HepG2 (cell line): ENCODE results near the gene RGL3. TPM values are rescaled to one million over a fixed set of nuclear protein-coding genes. Genes with fewer than 3 reads are reported as not detected.

Experiments
- MYC ChIP-seq: sonication (generic); formaldehyde crosslinking; IDR thresholded peaks from 2 replicates; pipeline ENCODE4 v1.9.0; 2021; ENCODE audit warnings: missing genetic modification reagents, borderline replicate concordance
- TOPORS ChIP-seq: sonication (generic); formaldehyde crosslinking; IDR thresholded peaks from 2 replicates; pipeline ENCODE4 v1.8.0; 2023; ENCODE audit warnings: mild to moderate bottlenecking, missing genetic modification reagents
- polyA plus RNA-seq, 8 experiments: library from polyadenylated mRNA; depleted of rRNA in 3 of 8; stranded (reverse) in 7 of 8; unstranded in 1 of 8; fragments of >200 nt; fragmentation: Illumina TruSeq in 4 of 8; extraction: Trizol in 4 of 8; gene quantifications; 2 replicates each; pipeline versions ENCODE4 v1.2.1 to v1.2.3, GENCODE V29; 2011 to 2016; ENCODE audit warnings: low read depth in 4 of 8, missing spikeins in 1 of 8, mixed read lengths in 1 of 8; ENCODE audit not compliant: insufficient read depth in 1 of 8
- total RNA-seq, 5 experiments: library from RNA; depleted of rRNA; stranded (reverse); fragments of >200 nt; fragmentation: Illumina TruSeq; extraction: Trizol; gene quantifications; 2 replicates each; pipeline ENCODE4 v1.2.3, GENCODE V29; 2016; ENCODE audit warnings: low read depth in 1 of 5
- TF ChIP-seq, protein P1 (sequence below): sonication (generic); formaldehyde crosslinking; IDR thresholded peaks from 2 replicates; pipeline ENCODE4 v1.5.1; 2020; ENCODE audit warnings: mild to moderate bottlenecking, missing genetic modification reagents, moderate library complexity
- TF ChIP-seq, protein P2 (sequence below): sonication (generic); formaldehyde crosslinking; IDR thresholded peaks from 2 replicates; pipeline ENCODE4 v1.9.0; 2021; ENCODE audit warnings: mild to moderate bottlenecking, missing genetic modification reagents
- TF ChIP-seq, protein P3 (sequence below): sonication (generic); formaldehyde crosslinking; IDR thresholded peaks from 2 replicates; pipeline ENCODE4 v1.5.0; 2020; ENCODE audit warnings: mild to moderate bottlenecking, missing genetic modification reagents, borderline replicate concordance
- TF ChIP-seq, protein P4 (sequence below): sonication (generic); formaldehyde crosslinking; IDR thresholded peaks from 2 replicates; pipeline ENCODE4 v1.5.0; 2020; ENCODE audit warnings: missing genetic modification reagents
- TF ChIP-seq, protein P5 (sequence below): sonication (generic); formaldehyde crosslinking; IDR thresholded peaks from 2 replicates; pipeline ENCODE4; 2020; ENCODE audit warnings: missing genetic modification reagents, mild to moderate bottlenecking, borderline replicate concordance

Gene RGL3
- total and polyA plus RNA-seq, 2 of the 13 experiments (the other 11 are each of a cell fraction or from before 2014, with no cell fraction given) = 4.2 to 7.6 TPM

DNA sequence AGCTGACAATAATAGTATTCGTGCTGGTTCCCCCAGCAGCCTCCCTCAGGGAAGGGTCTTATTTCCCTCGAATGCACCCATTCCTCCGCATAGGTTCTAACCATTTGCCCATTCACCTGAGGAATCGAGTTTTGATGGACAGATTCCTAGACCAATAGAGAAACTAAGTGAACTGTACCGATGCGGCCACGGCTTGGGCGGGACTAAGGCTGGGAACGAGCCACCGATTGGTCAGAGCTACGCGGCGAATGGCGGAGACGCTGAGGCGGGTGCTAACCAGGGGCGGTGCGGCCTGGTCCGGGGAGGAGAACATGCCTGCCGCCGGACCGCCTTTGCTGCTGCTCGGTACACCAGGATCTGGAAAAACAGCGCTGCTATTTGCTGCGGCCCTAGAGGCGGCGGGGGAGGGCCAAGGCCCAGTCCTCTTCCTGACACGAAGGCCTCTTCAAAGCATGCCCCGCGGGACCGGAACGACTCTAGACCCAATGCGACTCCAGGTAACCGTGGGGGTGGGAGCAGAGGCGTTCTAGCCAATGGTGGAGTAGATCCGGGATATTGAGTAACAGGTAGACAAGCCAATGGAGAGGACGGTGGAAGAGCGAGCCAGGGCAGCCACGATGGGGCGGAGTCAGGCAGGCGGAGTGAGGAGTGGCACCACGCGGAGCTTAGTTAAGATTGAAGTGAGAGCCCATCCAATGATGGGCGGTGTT, 44.5 kb downstream of the RGL3 start, which contains the start of gene SWSAP1 (continued):
- TF ChIP-seq MYC (CRISPR knock-in tag) = peak; percentile 87; the same call in 1 of the 2 replicates
- TF ChIP-seq, protein P1, sequence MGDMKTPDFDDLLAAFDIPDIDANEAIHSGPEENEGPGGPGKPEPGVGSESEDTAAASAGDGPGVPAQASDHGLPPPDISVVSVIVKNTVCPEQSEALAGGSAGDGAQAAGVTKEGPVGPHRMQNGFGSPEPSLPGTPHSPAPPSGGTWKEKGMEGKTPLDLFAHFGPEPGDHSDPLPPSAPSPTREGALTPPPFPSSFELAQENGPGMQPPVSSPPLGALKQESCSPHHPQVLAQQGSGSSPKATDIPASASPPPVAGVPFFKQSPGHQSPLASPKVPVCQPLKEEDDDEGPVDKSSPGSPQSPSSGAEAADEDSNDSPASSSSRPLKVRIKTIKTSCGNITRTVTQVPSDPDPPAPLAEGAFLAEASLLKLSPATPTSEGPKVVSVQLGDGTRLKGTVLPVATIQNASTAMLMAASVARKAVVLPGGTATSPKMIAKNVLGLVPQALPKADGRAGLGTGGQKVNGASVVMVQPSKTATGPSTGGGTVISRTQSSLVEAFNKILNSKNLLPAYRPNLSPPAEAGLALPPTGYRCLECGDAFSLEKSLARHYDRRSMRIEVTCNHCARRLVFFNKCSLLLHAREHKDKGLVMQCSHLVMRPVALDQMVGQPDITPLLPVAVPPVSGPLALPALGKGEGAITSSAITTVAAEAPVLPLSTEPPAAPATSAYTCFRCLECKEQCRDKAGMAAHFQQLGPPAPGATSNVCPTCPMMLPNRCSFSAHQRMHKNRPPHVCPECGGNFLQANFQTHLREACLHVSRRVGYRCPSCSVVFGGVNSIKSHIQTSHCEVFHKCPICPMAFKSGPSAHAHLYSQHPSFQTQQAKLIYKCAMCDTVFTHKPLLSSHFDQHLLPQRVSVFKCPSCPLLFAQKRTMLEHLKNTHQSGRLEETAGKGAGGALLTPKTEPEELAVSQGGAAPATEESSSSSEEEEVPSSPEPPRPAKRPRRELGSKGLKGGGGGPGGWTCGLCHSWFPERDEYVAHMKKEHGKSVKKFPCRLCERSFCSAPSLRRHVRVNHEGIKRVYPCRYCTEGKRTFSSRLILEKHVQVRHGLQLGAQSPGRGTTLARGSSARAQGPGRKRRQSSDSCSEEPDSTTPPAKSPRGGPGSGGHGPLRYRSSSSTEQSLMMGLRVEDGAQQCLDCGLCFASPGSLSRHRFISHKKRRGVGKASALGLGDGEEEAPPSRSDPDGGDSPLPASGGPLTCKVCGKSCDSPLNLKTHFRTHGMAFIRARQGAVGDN (CRISPR knock-in tag) = peak; percentile 87
- TF ChIP-seq, protein P2, sequence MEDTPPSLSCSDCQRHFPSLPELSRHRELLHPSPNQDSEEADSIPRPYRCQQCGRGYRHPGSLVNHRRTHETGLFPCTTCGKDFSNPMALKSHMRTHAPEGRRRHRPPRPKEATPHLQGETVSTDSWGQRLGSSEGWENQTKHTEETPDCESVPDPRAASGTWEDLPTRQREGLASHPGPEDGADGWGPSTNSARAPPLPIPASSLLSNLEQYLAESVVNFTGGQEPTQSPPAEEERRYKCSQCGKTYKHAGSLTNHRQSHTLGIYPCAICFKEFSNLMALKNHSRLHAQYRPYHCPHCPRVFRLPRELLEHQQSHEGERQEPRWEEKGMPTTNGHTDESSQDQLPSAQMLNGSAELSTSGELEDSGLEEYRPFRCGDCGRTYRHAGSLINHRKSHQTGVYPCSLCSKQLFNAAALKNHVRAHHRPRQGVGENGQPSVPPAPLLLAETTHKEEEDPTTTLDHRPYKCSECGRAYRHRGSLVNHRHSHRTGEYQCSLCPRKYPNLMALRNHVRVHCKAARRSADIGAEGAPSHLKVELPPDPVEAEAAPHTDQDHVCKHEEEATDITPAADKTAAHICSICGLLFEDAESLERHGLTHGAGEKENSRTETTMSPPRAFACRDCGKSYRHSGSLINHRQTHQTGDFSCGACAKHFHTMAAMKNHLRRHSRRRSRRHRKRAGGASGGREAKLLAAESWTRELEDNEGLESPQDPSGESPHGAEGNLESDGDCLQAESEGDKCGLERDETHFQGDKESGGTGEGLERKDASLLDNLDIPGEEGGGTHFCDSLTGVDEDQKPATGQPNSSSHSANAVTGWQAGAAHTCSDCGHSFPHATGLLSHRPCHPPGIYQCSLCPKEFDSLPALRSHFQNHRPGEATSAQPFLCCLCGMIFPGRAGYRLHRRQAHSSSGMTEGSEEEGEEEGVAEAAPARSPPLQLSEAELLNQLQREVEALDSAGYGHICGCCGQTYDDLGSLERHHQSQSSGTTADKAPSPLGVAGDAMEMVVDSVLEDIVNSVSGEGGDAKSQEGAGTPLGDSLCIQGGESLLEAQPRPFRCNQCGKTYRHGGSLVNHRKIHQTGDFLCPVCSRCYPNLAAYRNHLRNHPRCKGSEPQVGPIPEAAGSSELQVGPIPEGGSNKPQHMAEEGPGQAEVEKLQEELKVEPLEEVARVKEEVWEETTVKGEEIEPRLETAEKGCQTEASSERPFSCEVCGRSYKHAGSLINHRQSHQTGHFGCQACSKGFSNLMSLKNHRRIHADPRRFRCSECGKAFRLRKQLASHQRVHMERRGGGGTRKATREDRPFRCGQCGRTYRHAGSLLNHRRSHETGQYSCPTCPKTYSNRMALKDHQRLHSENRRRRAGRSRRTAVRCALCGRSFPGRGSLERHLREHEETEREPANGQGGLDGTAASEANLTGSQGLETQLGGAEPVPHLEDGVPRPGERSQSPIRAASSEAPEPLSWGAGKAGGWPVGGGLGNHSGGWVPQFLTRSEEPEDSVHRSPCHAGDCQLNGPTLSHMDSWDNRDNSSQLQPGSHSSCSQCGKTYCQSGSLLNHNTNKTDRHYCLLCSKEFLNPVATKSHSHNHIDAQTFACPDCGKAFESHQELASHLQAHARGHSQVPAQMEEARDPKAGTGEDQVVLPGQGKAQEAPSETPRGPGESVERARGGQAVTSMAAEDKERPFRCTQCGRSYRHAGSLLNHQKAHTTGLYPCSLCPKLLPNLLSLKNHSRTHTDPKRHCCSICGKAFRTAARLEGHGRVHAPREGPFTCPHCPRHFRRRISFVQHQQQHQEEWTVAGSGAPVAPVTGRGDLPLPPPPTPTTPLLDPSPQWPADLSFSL (CRISPR knock-in tag) = no peak
- 0 out of 2 replicates have a peak, but pooled peaks have one; percentile 31 for TF ChIP-seq TOPORS (CRISPR knock-in tag)
- TF ChIP-seq, protein P3, sequence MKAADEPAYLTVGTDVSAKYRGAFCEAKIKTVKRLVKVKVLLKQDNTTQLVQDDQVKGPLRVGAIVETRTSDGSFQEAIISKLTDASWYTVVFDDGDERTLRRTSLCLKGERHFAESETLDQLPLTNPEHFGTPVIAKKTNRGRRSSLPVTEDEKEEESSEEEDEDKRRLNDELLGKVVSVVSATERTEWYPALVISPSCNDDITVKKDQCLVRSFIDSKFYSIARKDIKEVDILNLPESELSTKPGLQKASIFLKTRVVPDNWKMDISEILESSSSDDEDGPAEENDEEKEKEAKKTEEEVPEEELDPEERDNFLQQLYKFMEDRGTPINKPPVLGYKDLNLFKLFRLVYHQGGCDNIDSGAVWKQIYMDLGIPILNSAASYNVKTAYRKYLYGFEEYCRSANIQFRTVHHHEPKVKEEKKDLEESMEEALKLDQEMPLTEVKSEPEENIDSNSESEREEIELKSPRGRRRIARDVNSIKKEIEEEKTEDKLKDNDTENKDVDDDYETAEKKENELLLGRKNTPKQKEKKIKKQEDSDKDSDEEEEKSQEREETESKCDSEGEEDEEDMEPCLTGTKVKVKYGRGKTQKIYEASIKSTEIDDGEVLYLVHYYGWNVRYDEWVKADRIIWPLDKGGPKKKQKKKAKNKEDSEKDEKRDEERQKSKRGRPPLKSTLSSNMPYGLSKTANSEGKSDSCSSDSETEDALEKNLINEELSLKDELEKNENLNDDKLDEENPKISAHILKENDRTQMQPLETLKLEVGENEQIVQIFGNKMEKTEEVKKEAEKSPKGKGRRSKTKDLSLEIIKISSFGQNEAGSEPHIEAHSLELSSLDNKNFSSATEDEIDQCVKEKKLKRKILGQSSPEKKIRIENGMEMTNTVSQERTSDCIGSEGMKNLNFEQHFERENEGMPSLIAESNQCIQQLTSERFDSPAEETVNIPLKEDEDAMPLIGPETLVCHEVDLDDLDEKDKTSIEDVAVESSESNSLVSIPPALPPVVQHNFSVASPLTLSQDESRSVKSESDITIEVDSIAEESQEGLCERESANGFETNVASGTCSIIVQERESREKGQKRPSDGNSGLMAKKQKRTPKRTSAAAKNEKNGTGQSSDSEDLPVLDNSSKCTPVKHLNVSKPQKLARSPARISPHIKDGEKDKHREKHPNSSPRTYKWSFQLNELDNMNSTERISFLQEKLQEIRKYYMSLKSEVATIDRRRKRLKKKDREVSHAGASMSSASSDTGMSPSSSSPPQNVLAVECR = peak; percentile 88
- TF ChIP-seq, protein P4, sequence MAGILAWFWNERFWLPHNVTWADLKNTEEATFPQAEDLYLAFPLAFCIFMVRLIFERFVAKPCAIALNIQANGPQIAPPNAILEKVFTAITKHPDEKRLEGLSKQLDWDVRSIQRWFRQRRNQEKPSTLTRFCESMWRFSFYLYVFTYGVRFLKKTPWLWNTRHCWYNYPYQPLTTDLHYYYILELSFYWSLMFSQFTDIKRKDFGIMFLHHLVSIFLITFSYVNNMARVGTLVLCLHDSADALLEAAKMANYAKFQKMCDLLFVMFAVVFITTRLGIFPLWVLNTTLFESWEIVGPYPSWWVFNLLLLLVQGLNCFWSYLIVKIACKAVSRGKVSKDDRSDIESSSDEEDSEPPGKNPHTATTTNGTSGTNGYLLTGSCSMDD = no peak
- TF ChIP-seq, protein P5, sequence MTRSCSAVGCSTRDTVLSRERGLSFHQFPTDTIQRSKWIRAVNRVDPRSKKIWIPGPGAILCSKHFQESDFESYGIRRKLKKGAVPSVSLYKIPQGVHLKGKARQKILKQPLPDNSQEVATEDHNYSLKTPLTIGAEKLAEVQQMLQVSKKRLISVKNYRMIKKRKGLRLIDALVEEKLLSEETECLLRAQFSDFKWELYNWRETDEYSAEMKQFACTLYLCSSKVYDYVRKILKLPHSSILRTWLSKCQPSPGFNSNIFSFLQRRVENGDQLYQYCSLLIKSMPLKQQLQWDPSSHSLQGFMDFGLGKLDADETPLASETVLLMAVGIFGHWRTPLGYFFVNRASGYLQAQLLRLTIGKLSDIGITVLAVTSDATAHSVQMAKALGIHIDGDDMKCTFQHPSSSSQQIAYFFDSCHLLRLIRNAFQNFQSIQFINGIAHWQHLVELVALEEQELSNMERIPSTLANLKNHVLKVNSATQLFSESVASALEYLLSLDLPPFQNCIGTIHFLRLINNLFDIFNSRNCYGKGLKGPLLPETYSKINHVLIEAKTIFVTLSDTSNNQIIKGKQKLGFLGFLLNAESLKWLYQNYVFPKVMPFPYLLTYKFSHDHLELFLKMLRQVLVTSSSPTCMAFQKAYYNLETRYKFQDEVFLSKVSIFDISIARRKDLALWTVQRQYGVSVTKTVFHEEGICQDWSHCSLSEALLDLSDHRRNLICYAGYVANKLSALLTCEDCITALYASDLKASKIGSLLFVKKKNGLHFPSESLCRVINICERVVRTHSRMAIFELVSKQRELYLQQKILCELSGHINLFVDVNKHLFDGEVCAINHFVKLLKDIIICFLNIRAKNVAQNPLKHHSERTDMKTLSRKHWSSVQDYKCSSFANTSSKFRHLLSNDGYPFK (CRISPR knock-in tag) = peak; percentile 71; the same call in 1 of the 2 replicates
